A673 (cell line): ENCODE results near the gene RNF217. TPM values are rescaled to one million over a fixed set of nuclear protein-coding genes. Genes with fewer than 3 reads are reported as not detected.

Experiments
- BruUV-seq: library from RNA; stranded (reverse); fragments of 400-500 nt; replicated peaks from 2 replicates; lab custom pipeline; 2021; lab: Mats Ljungman, UMichigan
- CTCF ChIA-PET: fragments of 300-600 bp; sonication (Branson Sonifier 250); formaldehyde crosslinking; loops from one replicate; lab custom pipeline; 2022; ENCODE audit warnings: antibody characterized with exemption; lab: Charles Lee
- POLR2A ChIA-PET: fragments of 300-600 bp; sonication (Branson Sonifier 250); formaldehyde crosslinking; loops from one replicate; lab custom pipeline; 2022; ENCODE audit warnings: antibody characterized with exemption; ENCODE audit not compliant: low non-redundant PET; lab: Charles Lee
- DNase-seq: peaks from one replicate; pipeline ENCODE4 v3.0.0-alpha.2; 2015; ENCODE audit warnings: low spot score
- H3K27ac ChIP-seq: fragments of 200-600 bp; sonication (generic); 2 replicates; pipeline ENCODE4 v1.5.1; 2016; ENCODE audit warnings: mixed run types, low read depth, mild to moderate bottlenecking, mixed read lengths, antibody characterized with exemption, low read length; ENCODE audit not compliant: poor library complexity, severe bottlenecking
- H3K27me3 ChIP-seq: fragments of 200-600 bp; sonication (generic); replicated peaks from 2 replicates; pipeline ENCODE4 v1.6.1; 2017; ENCODE audit warnings: mixed run types, low read depth, mild to moderate bottlenecking, mixed read lengths, antibody characterized with exemption, low read length; ENCODE audit not compliant: insufficient read depth, poor library complexity
- H3K36me3 ChIP-seq: fragments of 200-600 bp; sonication (generic); 2 replicates; pipeline ENCODE4 v1.6.1; 2016; ENCODE audit warnings: mixed run types, mild to moderate bottlenecking, mixed read lengths, antibody characterized with exemption, low read length; ENCODE audit not compliant: insufficient read depth, poor library complexity, severe bottlenecking
- H3K4me1 ChIP-seq: fragments of 200-600 bp; sonication (generic); 2 replicates; pipeline ENCODE4 v1.6.1; 2017; ENCODE audit warnings: mixed run types, mild to moderate bottlenecking, mixed read lengths, antibody characterized with exemption, low read length; ENCODE audit not compliant: insufficient read depth, poor library complexity, severe bottlenecking
- H3K4me3 ChIP-seq: fragments of 200-600 bp; sonication (generic); 2 replicates; pipeline ENCODE4 v1.5.1; 2016; ENCODE audit warnings: low read depth, mixed run types, mild to moderate bottlenecking, mixed read lengths, low read length; ENCODE audit not compliant: poor library complexity, severe bottlenecking
- H3K9me3 ChIP-seq: fragments of 200-600 bp; sonication (generic); 2 replicates; pipeline ENCODE4 v1.6.1; 2016; ENCODE audit warnings: mixed run types, low read depth, mild to moderate bottlenecking, mixed read lengths, antibody characterized with exemption, low read length; ENCODE audit not compliant: poor library complexity, severe bottlenecking
- EZH2 ChIP-seq: fragments of 200-600 bp; sonication (generic); IDR thresholded peaks from 2 replicates; pipeline ENCODE4 v1.6.1; 2017; ENCODE audit warnings: borderline replicate concordance, low read depth, mild to moderate bottlenecking, mixed read lengths, antibody characterized with exemption, low read length; ENCODE audit not compliant: poor library complexity, severe bottlenecking
- intact Hi-C: fragments of 100-400 bp; cut with micrococcal nuclease; formaldehyde crosslinking; loops from one replicate; pipeline ENCODE4 v1.10.0; 2022; ENCODE audit not compliant: unreplicated experiment
- total RNA-seq: library from RNA; stranded (reverse); gene quantifications from 2 replicates; pipeline ENCODE4 v1.2.3, GENCODE V29; 2021
- TF ChIP-seq, protein P1 (sequence below): fragments of 300-800, 200-600 bp; sonication (generic); conservative IDR thresholded peaks from 2 replicates; pipeline ENCODE4 v1.5.1; 2017; ENCODE audit warnings: low read depth, mild to moderate bottlenecking, antibody characterized with exemption, low read length, moderate library complexity, mixed read lengths

The RNF217 gene
- total RNA-seq, 1 experiment from 2014 or later: 20.6 TPM

DNA sequence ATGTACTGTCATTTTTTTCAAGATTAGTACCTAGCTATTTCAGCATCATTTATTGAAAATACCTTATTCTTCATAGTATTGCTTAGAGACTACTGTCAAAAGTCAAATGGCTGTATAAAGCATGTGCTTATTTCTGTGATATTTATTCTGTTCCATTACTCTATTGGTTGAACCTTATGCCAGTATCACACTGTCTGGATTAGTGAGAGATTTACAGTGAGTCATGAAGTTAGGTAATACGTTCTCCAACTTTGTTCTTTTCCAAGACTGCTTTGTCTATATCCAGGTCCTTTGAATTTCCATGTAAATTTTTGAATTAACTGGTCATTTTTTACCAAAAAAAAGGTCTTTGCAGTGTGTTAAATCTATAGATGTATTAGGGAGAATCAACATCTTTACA, 18.6 kb upstream of the RNF217 start:
- ChIA-PET CTCF (no interaction called here), POLR2A (no interaction called here)
- intact Hi-C loops: no loop called here
- Histone ChIP-seq H3K4me3 (no peak overlapping the region), H3K4me1 (no peaks in the 10 kb centered on the region), H3K36me3 (no peaks in the 10 kb centered on the region), H3K27me3 (no peaks in the 10 kb centered on the region), H3K9me3 (no peaks in the 10 kb centered on the region), H3K27ac (no peak overlapping the region)
- DNase-seq: no peak
- BruUV-seq: no TSS peak
- TF ChIP-seq EZH2: no peak
- TF ChIP-seq, protein P1, sequence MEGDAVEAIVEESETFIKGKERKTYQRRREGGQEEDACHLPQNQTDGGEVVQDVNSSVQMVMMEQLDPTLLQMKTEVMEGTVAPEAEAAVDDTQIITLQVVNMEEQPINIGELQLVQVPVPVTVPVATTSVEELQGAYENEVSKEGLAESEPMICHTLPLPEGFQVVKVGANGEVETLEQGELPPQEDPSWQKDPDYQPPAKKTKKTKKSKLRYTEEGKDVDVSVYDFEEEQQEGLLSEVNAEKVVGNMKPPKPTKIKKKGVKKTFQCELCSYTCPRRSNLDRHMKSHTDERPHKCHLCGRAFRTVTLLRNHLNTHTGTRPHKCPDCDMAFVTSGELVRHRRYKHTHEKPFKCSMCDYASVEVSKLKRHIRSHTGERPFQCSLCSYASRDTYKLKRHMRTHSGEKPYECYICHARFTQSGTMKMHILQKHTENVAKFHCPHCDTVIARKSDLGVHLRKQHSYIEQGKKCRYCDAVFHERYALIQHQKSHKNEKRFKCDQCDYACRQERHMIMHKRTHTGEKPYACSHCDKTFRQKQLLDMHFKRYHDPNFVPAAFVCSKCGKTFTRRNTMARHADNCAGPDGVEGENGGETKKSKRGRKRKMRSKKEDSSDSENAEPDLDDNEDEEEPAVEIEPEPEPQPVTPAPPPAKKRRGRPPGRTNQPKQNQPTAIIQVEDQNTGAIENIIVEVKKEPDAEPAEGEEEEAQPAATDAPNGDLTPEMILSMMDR: no peak

DNA sequence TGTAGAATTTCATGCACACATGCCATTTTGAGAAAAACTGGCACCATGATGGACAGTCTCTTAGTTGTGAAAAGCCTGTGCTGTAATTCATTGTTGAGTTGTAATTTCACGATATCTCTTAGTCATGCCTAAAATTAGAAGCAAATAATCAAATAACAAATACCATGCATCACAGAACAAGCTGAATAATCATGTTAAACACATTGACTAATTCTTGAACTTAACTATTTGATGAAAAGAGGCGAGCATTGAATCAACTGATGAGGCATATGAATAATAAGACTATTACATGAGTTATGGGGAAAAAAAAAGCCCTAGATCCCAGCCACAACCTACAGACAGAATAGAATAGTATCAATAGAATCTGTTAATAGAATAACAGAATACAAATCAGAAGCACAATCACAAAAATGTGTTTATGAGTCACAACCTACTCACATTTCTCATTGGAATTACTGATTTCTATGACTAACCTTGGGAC, 14.2 kb upstream of the RNF217 start:
- POLR2A ChIA-PET: no interaction called here
- H3K9me3 ChIP-seq: no peaks in the 10 kb centered on the region
- H3K27me3 ChIP-seq: no peaks in the 10 kb centered on the region
- no peak for DNase-seq
- no peak overlapping the region for H3K27ac ChIP-seq
- no TSS peak for BruUV-seq
- H3K4me3 ChIP-seq: no peak overlapping the region
- no peaks in the 10 kb centered on the region for H3K4me1 ChIP-seq
- CTCF ChIA-PET: no interaction called here
- H3K36me3 ChIP-seq: no peaks in the 10 kb centered on the region
- intact Hi-C loops: no loop called here
- TF ChIP-seq, protein P1: no peak
- no peak for TF ChIP-seq EZH2

DNA sequence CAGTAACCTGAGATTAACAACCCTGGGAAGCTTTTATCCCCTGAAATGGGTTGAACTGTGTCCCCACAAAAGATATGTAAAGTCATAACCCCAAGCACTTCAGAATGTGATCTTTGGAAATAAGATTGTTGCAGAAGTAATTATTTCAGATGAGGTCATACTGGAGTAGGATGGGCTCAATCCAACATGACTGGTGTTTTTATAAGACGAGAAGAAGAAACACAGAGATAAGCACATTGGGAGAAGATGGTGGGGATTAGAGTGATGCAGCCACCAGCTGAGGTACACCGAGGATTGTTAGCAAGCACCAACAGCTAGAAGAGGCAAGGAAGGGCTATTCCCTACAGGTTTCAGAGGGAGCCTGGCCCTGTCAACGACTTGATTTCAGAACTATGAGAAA, 12.5 kb upstream of the RNF217 start:
- H3K4me3 ChIP-seq: no peak overlapping the region
- BruUV-seq: no TSS peak
- no peaks in the 10 kb centered on the region for H3K27me3 ChIP-seq
- H3K4me1 ChIP-seq: peaks cover 2% of the 10 kb centered on the region
- intact Hi-C loops: no loop called here
- no peaks in the 10 kb centered on the region for H3K36me3 ChIP-seq
- DNase-seq: no peak
- TF ChIP-seq, protein P1: no peak
- TF ChIP-seq EZH2: no peak
- no peaks in the 10 kb centered on the region for H3K9me3 ChIP-seq
- H3K27ac ChIP-seq: no peak overlapping the region
- POLR2A ChIA-PET: no interaction called here
- CTCF ChIA-PET: no interaction called here
